ENCODE data around the gene SERPINB1. TPM values are rescaled to one million over a fixed set of nuclear protein-coding genes. Genes with fewer than 3 reads are reported as not detected.
A peak's percentile ranks its signal among the peaks of the same experiment; 100 is the strongest.

SERPINB1 gene
- total and polyA plus RNA-seq, 9 of the 15 experiments (the other 6 are each of a cell fraction or from before 2014, with no cell fraction given) = 33.9 to 108 (median 63.8) TPM

DNA sequence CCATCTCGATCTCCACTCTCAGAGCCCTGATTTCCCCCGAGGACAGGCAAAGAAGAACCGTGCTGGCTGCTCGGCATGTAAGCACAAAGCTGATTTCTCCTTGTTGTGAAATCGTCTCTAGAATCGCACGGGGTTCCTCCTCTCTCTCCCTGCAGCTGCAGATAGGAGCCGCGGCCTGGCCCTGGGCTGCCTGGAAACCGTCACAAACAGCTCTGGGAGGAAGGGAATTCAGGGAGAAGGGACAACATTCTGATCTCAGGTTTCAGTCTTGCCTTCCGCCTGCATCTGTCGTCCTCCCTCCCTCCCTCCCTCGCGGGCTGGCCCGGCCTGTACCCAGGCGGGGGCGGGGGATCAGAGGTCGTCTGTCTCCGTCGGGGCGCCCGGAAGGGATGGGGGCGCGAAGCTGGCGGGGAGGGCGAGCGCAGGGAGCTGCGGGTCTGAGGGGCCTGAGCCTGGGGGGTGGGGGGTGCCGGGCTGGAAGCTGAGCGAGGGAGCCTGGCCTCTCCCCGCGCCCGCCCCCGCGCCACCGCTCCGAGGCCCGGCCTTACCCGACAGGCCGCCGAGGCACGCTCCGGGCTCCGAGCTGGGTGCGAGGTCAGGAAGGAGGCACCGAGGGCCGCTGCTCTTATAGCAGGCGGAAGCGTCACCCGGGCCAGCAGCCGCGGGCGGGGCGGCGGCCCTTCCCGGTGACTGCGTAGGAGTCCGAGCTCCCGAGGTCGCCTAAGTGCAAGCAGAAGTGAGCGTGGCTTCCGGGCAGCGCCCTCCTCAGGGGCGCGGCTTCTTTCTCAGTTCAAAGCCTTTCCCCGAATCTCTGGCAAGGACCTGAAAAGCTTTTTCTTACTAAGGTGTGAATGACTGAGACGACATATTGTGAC is at the start of gene SERPINB1 (continued):
- TF ChIP-seq ZNF143 (CRISPR knock-in tag; IDR thresholded peaks at IDR 0.05) (peak; percentile 47; the same call in 1 of the 2 replicates), CBX2 (IDR thresholded peaks at IDR 0.05; ENCODE audit: insufficient read depth, low read length, poor library complexity, severe bottlenecking) (no peak), RFX5 (IDR thresholded peaks at IDR 0.05; ENCODE audit: low read depth, low read length) (no peak)
- TF ChIP-seq, protein P1, sequence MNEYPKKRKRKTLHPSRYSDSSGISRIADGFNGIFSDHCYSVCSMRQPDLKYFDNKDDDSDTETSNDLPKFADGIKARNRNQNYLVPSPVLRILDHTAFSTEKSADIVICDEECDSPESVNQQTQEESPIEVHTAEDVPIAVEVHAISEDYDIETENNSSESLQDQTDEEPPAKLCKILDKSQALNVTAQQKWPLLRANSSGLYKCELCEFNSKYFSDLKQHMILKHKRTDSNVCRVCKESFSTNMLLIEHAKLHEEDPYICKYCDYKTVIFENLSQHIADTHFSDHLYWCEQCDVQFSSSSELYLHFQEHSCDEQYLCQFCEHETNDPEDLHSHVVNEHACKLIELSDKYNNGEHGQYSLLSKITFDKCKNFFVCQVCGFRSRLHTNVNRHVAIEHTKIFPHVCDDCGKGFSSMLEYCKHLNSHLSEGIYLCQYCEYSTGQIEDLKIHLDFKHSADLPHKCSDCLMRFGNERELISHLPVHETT (CRISPR knock-in tag; conservative IDR thresholded peaks at IDR 0.05 in 1 of 2, IDR thresholded peaks at IDR 0.05 in 1 of 2) = peak in 1 of 2 experiments; percentile 99; a peak in 2 of 4 replicates
- TF ChIP-seq, protein P2, sequence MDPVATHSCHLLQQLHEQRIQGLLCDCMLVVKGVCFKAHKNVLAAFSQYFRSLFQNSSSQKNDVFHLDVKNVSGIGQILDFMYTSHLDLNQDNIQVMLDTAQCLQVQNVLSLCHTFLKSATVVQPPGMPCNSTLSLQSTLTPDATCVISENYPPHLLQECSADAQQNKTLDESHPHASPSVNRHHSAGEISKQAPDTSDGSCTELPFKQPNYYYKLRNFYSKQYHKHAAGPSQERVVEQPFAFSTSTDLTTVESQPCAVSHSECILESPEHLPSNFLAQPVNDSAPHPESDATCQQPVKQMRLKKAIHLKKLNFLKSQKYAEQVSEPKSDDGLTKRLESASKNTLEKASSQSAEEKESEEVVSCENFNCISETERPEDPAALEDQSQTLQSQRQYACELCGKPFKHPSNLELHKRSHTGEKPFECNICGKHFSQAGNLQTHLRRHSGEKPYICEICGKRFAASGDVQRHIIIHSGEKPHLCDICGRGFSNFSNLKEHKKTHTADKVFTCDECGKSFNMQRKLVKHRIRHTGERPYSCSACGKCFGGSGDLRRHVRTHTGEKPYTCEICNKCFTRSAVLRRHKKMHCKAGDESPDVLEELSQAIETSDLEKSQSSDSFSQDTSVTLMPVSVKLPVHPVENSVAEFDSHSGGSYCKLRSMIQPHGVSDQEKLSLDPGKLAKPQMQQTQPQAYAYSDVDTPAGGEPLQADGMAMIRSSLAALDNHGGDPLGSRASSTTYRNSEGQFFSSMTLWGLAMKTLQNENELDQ (CRISPR knock-in tag; IDR thresholded peaks at IDR 0.05; ENCODE audit: borderline replicate concordance) = no peak; the same call in 1 of the 2 replicates
